Chondrocyte (in vitro differentiated cells): ENCODE data around the gene RREB1. TPM values are rescaled to one million over a fixed set of nuclear protein-coding genes. Genes with fewer than 3 reads are reported as not detected.
"Not testable (repeated sequence)": the region's sequence is repeated elsewhere in the genome, so short reads cannot be mapped to it uniquely, and the experiment has no call there.

Experiments
- DNase-seq: peaks from one replicate; pipeline ENCODE4 v3.0.0; 2021; ENCODE audit warnings: mixed read lengths, low spot score
- H3K27ac Mint-ChIP-seq: one replicate; pipeline ENCODE4 v1.8.0; 2021; ENCODE audit warnings: mild to moderate bottlenecking, moderate library complexity, mixed read lengths; ENCODE audit not compliant: unreplicated experiment
- H3K27me3 Mint-ChIP-seq: 2 replicates; pipeline ENCODE4 v1.8.0; 2021; ENCODE audit warnings: low read depth, mixed read lengths
- H3K36me3 Mint-ChIP-seq: 2 replicates; pipeline ENCODE4 v1.8.0; 2021; ENCODE audit warnings: low read depth, mixed read lengths
- H3K4me1 Mint-ChIP-seq: 2 replicates; pipeline ENCODE4 v1.8.0; 2021; ENCODE audit warnings: low read depth, mild to moderate bottlenecking, mixed read lengths
- H3K4me3 Mint-ChIP-seq: one replicate; pipeline ENCODE4 v1.8.0; 2021; ENCODE audit warnings: mild to moderate bottlenecking, moderate library complexity, mixed read lengths; ENCODE audit not compliant: unreplicated experiment
- H3K9me3 Mint-ChIP-seq: 2 replicates; pipeline ENCODE4 v1.8.0; 2021; ENCODE audit warnings: low read depth, mixed read lengths
- CTCF ChIP-seq: fragments of 200-600 bp; sonication (generic); IDR thresholded peaks from 2 replicates; pipeline ENCODE4 v1.5.0; 2021; ENCODE audit warnings: antibody characterized with exemption, mild to moderate bottlenecking, moderate library complexity
- total RNA-seq: library from RNA; stranded (reverse); gene quantifications from 3 replicates; pipeline ENCODE4 v1.2.1, GENCODE V29; 2021

Gene RREB1
- total RNA-seq, 1 donor from 2014 or later = 28.4 TPM

GRCh38 chr6:7264041-7264440 lies 156.3 kb downstream of the RREB1 start:
- Mint-ChIP-seq H3K27me3 (no peaks in the 10 kb centered on the region), H3K4me1 (peaks cover 34% of the 10 kb centered on the region), H3K4me3 (no peak overlapping the region), H3K36me3 (no peaks in the 10 kb centered on the region), H3K9me3 (no peaks in the 10 kb centered on the region), H3K27ac (no peak overlapping the region)
- no peak for TF ChIP-seq CTCF
- no peak for DNase-seq

GRCh38 chr6:7264686-7265384 lies 157.1 kb downstream of the RREB1 start:
- Mint-ChIP-seq H3K36me3 (no peaks in the 10 kb centered on the region), H3K9me3 (no peaks in the 10 kb centered on the region), H3K4me3 (no peak overlapping the region), H3K27ac (no peak overlapping the region), H3K4me1 (peaks cover 35% of the 10 kb centered on the region), H3K27me3 (no peaks in the 10 kb centered on the region)
- no peak for DNase-seq
- TF ChIP-seq CTCF = no peak

DNA sequence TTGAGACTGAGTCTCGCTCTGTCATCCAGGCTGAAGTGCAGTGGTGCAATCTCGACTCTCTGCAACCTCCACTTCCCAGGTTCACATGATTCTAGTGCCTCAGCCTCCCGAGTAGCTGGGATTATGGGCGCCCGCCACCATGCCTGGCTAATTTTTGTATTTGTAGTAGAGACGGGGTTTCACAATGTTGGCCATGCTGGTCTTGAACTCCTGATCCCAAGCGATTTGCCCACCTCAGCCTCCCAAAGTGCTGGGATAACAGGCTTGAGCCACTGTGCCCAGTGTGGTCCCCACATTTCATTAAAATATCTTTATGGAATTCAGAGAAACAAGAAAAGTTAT lies 157.6 kb downstream of the RREB1 start:
- not testable (repeated sequence) for H3K27ac Mint-ChIP-seq, H3K27me3 Mint-ChIP-seq, H3K9me3 Mint-ChIP-seq, H3K36me3 Mint-ChIP-seq, DNase-seq, H3K4me3 Mint-ChIP-seq
- peaks cover 34% of the 10 kb centered on the region for H3K4me1 Mint-ChIP-seq

DNA sequence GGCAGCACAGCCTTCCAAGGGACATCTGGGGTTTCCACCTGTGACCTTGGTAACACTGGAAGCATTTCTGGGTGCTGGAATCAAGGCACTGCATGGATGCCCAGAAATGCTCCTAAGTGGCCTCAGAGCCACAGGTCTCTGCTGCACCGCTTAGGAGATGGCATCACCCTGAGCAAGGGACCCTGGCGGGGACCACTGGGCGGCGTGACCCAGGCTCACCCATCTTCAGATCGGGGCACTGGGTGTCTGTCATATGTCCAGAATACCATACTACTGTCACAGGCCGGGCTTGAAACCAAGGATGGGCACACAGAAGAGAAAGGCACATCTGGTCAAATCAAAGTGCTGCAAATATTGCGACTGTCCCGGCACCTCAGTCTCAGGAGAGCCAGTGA lies 159.3 kb downstream of the RREB1 start:
- Mint-ChIP-seq H3K9me3 (no peaks in the 10 kb centered on the region), H3K36me3 (no peaks in the 10 kb centered on the region), H3K4me1 (peaks cover 25% of the 10 kb centered on the region)

GRCh38 chr6:7267466-7268091 lies 159.8 kb downstream of the RREB1 start:
- no peaks in the 10 kb centered on the region for H3K36me3 Mint-ChIP-seq
- no peak overlapping the region for H3K4me3 Mint-ChIP-seq
- H3K9me3 Mint-ChIP-seq = no peaks in the 10 kb centered on the region
- DNase-seq = no peak
- peak overlapping the region; percentile 82 for H3K27ac Mint-ChIP-seq
- no peaks in the 10 kb centered on the region for H3K27me3 Mint-ChIP-seq
- H3K4me1 Mint-ChIP-seq = peaks cover 20% of the 10 kb centered on the region
- TF ChIP-seq CTCF = no peak

More for the DNA sequence above, 159.3 kb downstream of the RREB1 start:
- Mint-ChIP-seq H3K27me3 (no peaks in the 10 kb centered on the region), H3K4me3 (no peak overlapping the region), H3K27ac (peak overlapping the region; percentile 82)
- TF ChIP-seq CTCF = no peak
- no peak for DNase-seq

DNA sequence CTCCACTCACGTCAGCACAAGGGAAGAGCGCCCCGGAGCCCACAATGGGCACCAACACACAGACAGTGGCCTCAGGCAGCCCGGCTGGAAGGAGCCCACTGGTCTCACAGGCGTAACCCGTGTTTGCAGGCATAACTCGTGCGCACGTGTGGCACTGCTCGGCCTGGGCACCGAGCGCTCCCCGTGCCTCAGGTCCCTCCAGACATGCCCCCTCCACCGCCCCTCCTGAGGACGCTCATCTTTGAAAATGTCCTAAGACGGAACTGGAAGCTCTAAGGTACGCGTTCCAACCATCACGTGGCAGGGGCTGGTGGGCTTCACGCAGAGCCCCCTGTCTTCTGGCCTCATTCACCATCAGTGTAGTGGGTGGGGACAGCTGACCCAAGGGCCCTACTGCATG lies 160.6 kb downstream of the RREB1 start:
- DNase-seq = no peak
- Mint-ChIP-seq H3K4me1 (peaks cover 20% of the 10 kb centered on the region), H3K27me3 (no peaks in the 10 kb centered on the region), H3K9me3 (no peaks in the 10 kb centered on the region), H3K4me3 (no peak overlapping the region), H3K36me3 (no peaks in the 10 kb centered on the region), H3K27ac (peak overlapping the region; percentile 82)
- no peak for TF ChIP-seq CTCF
